Activated naive CD8-positive, alpha-beta T cell treated with anti-CD3 and anti-CD28 coated beads, Interleukin-2, amount 10 ng/mL, durations not matched to agents 7 days and 5 days (primary cell): ENCODE results near the gene FRY. TPM values are rescaled to one million over a fixed set of nuclear protein-coding genes. Genes with fewer than 3 reads are reported as not detected.

Source experiments
- ATAC-seq: fragments of 150-1000 bp; cut with Tn5 transposase; one replicate; pipeline ENCODE4 v1.10.0; 2021; ENCODE audit warnings: low read depth, moderate library complexity
- POLR2A ChIA-PET: fragments of 350-600 bp; sonication (Branson Sonifier 250); formaldehyde crosslinking; loops from one replicate; lab custom pipeline; 2021; ENCODE audit warnings: antibody characterized with exemption; lab: Charles Lee
- DNase-seq: peaks from one replicate; pipeline ENCODE4 v3.0.0; 2021
- H3K27ac Mint-ChIP-seq: one replicate; pipeline ENCODE4 v1.8.0; 2022; ENCODE audit warnings: mild to moderate bottlenecking, mixed read lengths
- H3K27me3 Mint-ChIP-seq: one replicate; pipeline ENCODE4 v1.8.0; 2022; ENCODE audit warnings: mild to moderate bottlenecking, moderate library complexity, mixed read lengths
- H3K36me3 Mint-ChIP-seq: one replicate; pipeline ENCODE4 v1.8.0; 2021; ENCODE audit warnings: mild to moderate bottlenecking, mixed read lengths
- H3K4me1 Mint-ChIP-seq: one replicate; pipeline ENCODE4 v1.8.0; 2021; ENCODE audit warnings: mixed read lengths
- H3K4me3 Mint-ChIP-seq: one replicate; pipeline ENCODE4 v1.8.0; 2022; ENCODE audit warnings: mild to moderate bottlenecking, moderate library complexity, mixed read lengths
- H3K9me3 Mint-ChIP-seq: one replicate; pipeline ENCODE4 v1.8.0; 2021; ENCODE audit warnings: mixed read lengths
- total RNA-seq, 2 experiments: library from RNA; stranded (reverse); gene quantifications; one replicate each; pipeline ENCODE4 v1.2.3, GENCODE V29; 2021

Gene FRY
- total RNA-seq, 2 experiments from 2014 or later, result 1.4 to 3.2 TPM

- Mint-ChIP-seq H3K27me3 (no peaks in the 10 kb centered on the region), H3K4me3 (no peak overlapping the region), H3K36me3 (no peaks in the 10 kb centered on the region), H3K27ac (no peak overlapping the region), H3K4me1 (no peaks in the 10 kb centered on the region), H3K9me3 (no peaks in the 10 kb centered on the region)
- POLR2A ChIA-PET, result no interaction called here
- DNase-seq, result no peak
- ATAC-seq, result no peak
Observed at GRCh38 chr13:32222046-32222676, 190.6 kb downstream of the FRY start.

GRCh38 chr13:32224916-32225315, 193.3 kb downstream of the FRY start:
- no peaks in the 10 kb centered on the region for H3K4me1 Mint-ChIP-seq
- ATAC-seq (no peak), DNase-seq (no peak)
- H3K27ac Mint-ChIP-seq, result no peak overlapping the region
- H3K9me3 Mint-ChIP-seq, result no peaks in the 10 kb centered on the region
- no peak overlapping the region for H3K4me3 Mint-ChIP-seq
- POLR2A ChIA-PET, result no interaction called here
- no peaks in the 10 kb centered on the region for H3K36me3 Mint-ChIP-seq
- H3K27me3 Mint-ChIP-seq, result peaks cover 3% of the 10 kb centered on the region

GRCh38 chr13:32225481-32225931, 193.9 kb downstream of the FRY start:
- no peaks in the 10 kb centered on the region for H3K4me1 Mint-ChIP-seq
- ATAC-seq, result no peak
- no peak overlapping the region for H3K27ac Mint-ChIP-seq
- POLR2A ChIA-PET, result no interaction called here
- H3K27me3 Mint-ChIP-seq, result peaks cover 3% of the 10 kb centered on the region
- no peak for DNase-seq
- no peaks in the 10 kb centered on the region for H3K36me3 Mint-ChIP-seq
- no peaks in the 10 kb centered on the region for H3K9me3 Mint-ChIP-seq
- no peak overlapping the region for H3K4me3 Mint-ChIP-seq

GRCh38 chr13:32228330-32229041, 196.9 kb downstream of the FRY start:
- DNase-seq, result no peak

GRCh38 chr13:32229443-32229842, 197.9 kb downstream of the FRY start:
- H3K27me3 Mint-ChIP-seq, result peaks cover 6% of the 10 kb centered on the region
- no peaks in the 10 kb centered on the region for H3K4me1 Mint-ChIP-seq
- POLR2A ChIA-PET, result no interaction called here
- no peak overlapping the region for H3K27ac Mint-ChIP-seq
- no peak overlapping the region for H3K4me3 Mint-ChIP-seq
- no peaks in the 10 kb centered on the region for H3K36me3 Mint-ChIP-seq
- no peaks in the 10 kb centered on the region for H3K9me3 Mint-ChIP-seq
- DNase-seq (no peak), ATAC-seq (no peak)

More at GRCh38 chr13:32228330-32229041, 196.9 kb downstream of the FRY start:
- no peaks in the 10 kb centered on the region for H3K9me3 Mint-ChIP-seq
- no peaks in the 10 kb centered on the region for H3K36me3 Mint-ChIP-seq
- H3K4me1 Mint-ChIP-seq, result no peaks in the 10 kb centered on the region
- no peak overlapping the region for H3K4me3 Mint-ChIP-seq
- peaks cover 6% of the 10 kb centered on the region for H3K27me3 Mint-ChIP-seq
- no peak overlapping the region for H3K27ac Mint-ChIP-seq
- ATAC-seq, result no peak
- POLR2A ChIA-PET, result no interaction called here

GRCh38 chr13:32232263-32232662, 200.7 kb downstream of the FRY start:
- Mint-ChIP-seq H3K27me3 (peaks cover 6% of the 10 kb centered on the region), H3K4me1 (peaks cover 1% of the 10 kb centered on the region), H3K4me3 (no peak overlapping the region), H3K36me3 (no peaks in the 10 kb centered on the region), H3K9me3 (no peaks in the 10 kb centered on the region), H3K27ac (no peak overlapping the region)
- DNase-seq (no peak), ATAC-seq (no peak)
- POLR2A ChIA-PET, result no interaction called here

GRCh38 chr13:32233062-32233461, 201.5 kb downstream of the FRY start:
- Mint-ChIP-seq H3K4me3 (no peak overlapping the region), H3K27me3 (peaks cover 5% of the 10 kb centered on the region), H3K27ac (no peak overlapping the region), H3K4me1 (peaks cover 1% of the 10 kb centered on the region), H3K36me3 (no peaks in the 10 kb centered on the region), H3K9me3 (no peaks in the 10 kb centered on the region)
- DNase-seq (no peak), ATAC-seq (no peak)
- POLR2A ChIA-PET, result no interaction called here

GRCh38 chr13:32234914-32235313, 203.3 kb downstream of the FRY start:
- Mint-ChIP-seq H3K4me1 (peaks cover 1% of the 10 kb centered on the region), H3K4me3 (no peak overlapping the region), H3K27ac (no peak overlapping the region), H3K36me3 (no peaks in the 10 kb centered on the region), H3K27me3 (peaks cover 3% of the 10 kb centered on the region), H3K9me3 (no peaks in the 10 kb centered on the region)
- DNase-seq (no peak), ATAC-seq (no peak)
- POLR2A ChIA-PET, result no interaction called here

GRCh38 chr13:32237681-32238080, 206.1 kb downstream of the FRY start:
- no peaks in the 10 kb centered on the region for H3K9me3 Mint-ChIP-seq
- H3K27ac Mint-ChIP-seq, result no peak overlapping the region
- peaks cover 1% of the 10 kb centered on the region for H3K4me1 Mint-ChIP-seq
- peaks cover 4% of the 10 kb centered on the region for H3K27me3 Mint-ChIP-seq
- POLR2A ChIA-PET, result no interaction called here
- no peaks in the 10 kb centered on the region for H3K36me3 Mint-ChIP-seq
- ATAC-seq (no peak), DNase-seq (no peak)
- no peak overlapping the region for H3K4me3 Mint-ChIP-seq

GRCh38 chr13:32243695-32244094, 212.1 kb downstream of the FRY start:
- Mint-ChIP-seq H3K4me1 (peaks cover 2% of the 10 kb centered on the region), H3K36me3 (no peaks in the 10 kb centered on the region), H3K9me3 (no peaks in the 10 kb centered on the region), H3K27ac (no peak overlapping the region), H3K4me3 (no peak overlapping the region), H3K27me3 (peaks cover 5% of the 10 kb centered on the region)
- ATAC-seq (no peak), DNase-seq (no peak)
- POLR2A ChIA-PET, result no interaction called here

- POLR2A ChIA-PET, result no interaction called here
- Mint-ChIP-seq H3K9me3 (no peaks in the 10 kb centered on the region), H3K4me1 (peaks cover 2% of the 10 kb centered on the region), H3K36me3 (no peaks in the 10 kb centered on the region), H3K4me3 (no peak overlapping the region), H3K27ac (no peak overlapping the region), H3K27me3 (peaks cover 9% of the 10 kb centered on the region)
- ATAC-seq, result no peak
- DNase-seq, result no peak
Observed at GRCh38 chr13:32245555-32245954, 214.0 kb downstream of the FRY start.

GRCh38 chr13:32246468-32246867, 214.9 kb downstream of the FRY start:
- peaks cover 2% of the 10 kb centered on the region for H3K4me1 Mint-ChIP-seq
- peaks cover 9% of the 10 kb centered on the region for H3K27me3 Mint-ChIP-seq
- no peaks in the 10 kb centered on the region for H3K9me3 Mint-ChIP-seq
- no peak overlapping the region for H3K4me3 Mint-ChIP-seq
- POLR2A ChIA-PET, result no interaction called here
- ATAC-seq, result peak; percentile 72
- peak; percentile 37 for DNase-seq
- no peak overlapping the region for H3K27ac Mint-ChIP-seq
- H3K36me3 Mint-ChIP-seq, result no peaks in the 10 kb centered on the region

GRCh38 chr13:32247887-32248286, 216.3 kb downstream of the FRY start:
- Mint-ChIP-seq H3K4me3 (no peak overlapping the region), H3K9me3 (no peaks in the 10 kb centered on the region), H3K36me3 (no peaks in the 10 kb centered on the region), H3K4me1 (peaks cover 2% of the 10 kb centered on the region), H3K27ac (no peak overlapping the region), H3K27me3 (peaks cover 6% of the 10 kb centered on the region)
- DNase-seq, result no peak
- POLR2A ChIA-PET, result no interaction called here
- ATAC-seq, result no peak

- ATAC-seq (no peak), DNase-seq (no peak)
- POLR2A ChIA-PET, result no interaction called here
- Mint-ChIP-seq H3K4me3 (no peak overlapping the region), H3K9me3 (no peaks in the 10 kb centered on the region), H3K4me1 (peaks cover 2% of the 10 kb centered on the region), H3K27me3 (peaks cover 6% of the 10 kb centered on the region), H3K27ac (no peak overlapping the region), H3K36me3 (no peaks in the 10 kb centered on the region)
Observed at GRCh38 chr13:32248801-32249200, 217.2 kb downstream of the FRY start.
